ENCODE measurements around the gene TMEM203. TPM values are rescaled to one million over a fixed set of nuclear protein-coding genes. Genes with fewer than 3 reads are reported as not detected.
A peak's percentile ranks its signal among the peaks of the same experiment; 100 is the strongest.

TMEM203 gene
- total RNA-seq, 1 donor from 2014 or later: 24.3 TPM

- intact Hi-C loops (cut with DNase I): no loop called here
- TF ChIP-seq CTCF (IDR thresholded peaks at IDR 0.05): no peak
- Histone ChIP-seq H3K4me3 (no peak overlapping the region), H3K4me1 (peaks cover 16 to 19% of the 10 kb centered on the region in 2 donors), H3K27ac (no peak overlapping the region), H3K9me3 (no peaks in the 10 kb centered on the region), H3K36me3 (peaks cover 18 to 19% of the 10 kb centered on the region in 2 donors), H3K27me3 (no peaks in the 10 kb centered on the region)
- no peak for DNase-seq (ENCODE audit: low spot score in 2 of 2)
These were observed 13.0 kb downstream of the TMEM203 start for GRCh38 chr9:137192448-137192780.

DNA sequence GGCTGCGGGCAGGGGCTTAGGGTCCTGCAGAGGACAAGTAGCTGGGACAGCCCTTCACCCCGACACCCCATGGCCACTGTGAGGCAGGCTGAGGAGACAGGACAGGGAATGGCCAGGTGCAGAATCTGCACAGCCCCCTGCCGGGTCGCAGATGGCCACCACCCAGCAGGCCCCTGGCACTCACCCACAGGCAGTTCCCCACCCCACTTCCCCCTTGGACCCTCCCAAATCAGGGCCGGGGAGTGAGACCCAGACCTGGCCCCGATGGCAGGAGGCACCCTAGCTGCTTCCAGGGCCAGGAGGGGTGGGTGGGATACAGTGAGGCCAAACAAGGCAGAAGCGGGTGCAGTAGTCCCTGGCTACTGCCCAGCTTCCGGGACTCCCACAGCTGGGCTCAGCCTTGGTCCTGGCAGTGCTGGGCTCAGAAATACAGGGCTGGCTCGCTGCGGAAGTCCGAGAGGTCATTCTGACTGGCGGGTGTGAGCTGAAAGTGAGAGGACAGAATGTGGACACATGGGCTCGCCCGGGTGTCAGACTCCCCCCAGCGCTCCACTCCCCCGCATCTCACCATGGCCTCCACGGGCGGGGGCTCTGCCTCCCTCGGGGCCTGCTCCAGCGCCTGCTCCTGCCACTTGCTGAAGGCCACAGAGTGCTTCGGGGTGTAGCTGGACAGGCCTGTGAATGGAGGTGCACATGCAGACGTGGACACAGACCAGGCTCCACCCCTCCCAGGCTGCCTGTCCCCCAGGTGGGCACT lies 13.6 kb downstream of the TMEM203 start:
- no peak for TF ChIP-seq CTCF (IDR thresholded peaks at IDR 0.05)
- Histone ChIP-seq H3K4me3 (no peak overlapping the region), H3K36me3 (peaks cover 18 to 19% of the 10 kb centered on the region in 2 donors), H3K27me3 (no peaks in the 10 kb centered on the region), H3K27ac (no peak overlapping the region), H3K9me3 (no peaks in the 10 kb centered on the region), H3K4me1 (peaks cover 21 to 24% of the 10 kb centered on the region in 2 donors)
- intact Hi-C loops (cut with DNase I): no loop called here
- DNase-seq (ENCODE audit: low spot score in 2 of 2): no peak

GRCh38 chr9:137191245-137191644 lies 14.2 kb downstream of the TMEM203 start:
- H3K9me3 ChIP-seq: no peaks in the 10 kb centered on the region
- no peak for DNase-seq (ENCODE audit: low spot score in 2 of 2)
- intact Hi-C loops (cut with DNase I): no loop called here
- H3K27ac ChIP-seq: no peak overlapping the region
- no peak for TF ChIP-seq CTCF (IDR thresholded peaks at IDR 0.05)
- H3K4me1 ChIP-seq: peaks cover 23 to 31% of the 10 kb centered on the region in 2 donors
- no peaks in the 10 kb centered on the region for H3K27me3 ChIP-seq
- H3K4me3 ChIP-seq: no peak overlapping the region
- peaks cover 19 to 22% of the 10 kb centered on the region in 2 donors for H3K36me3 ChIP-seq

GRCh38 chr9:137190315-137190856 lies 15.1 kb downstream of the TMEM203 start:
- Histone ChIP-seq H3K27ac (peak overlapping the region in 1 of 2 donors; percentile 86), H3K4me3 (peak overlapping the region in 1 of 2 donors; percentile 91), H3K4me1 (peaks cover 23 to 38% of the 10 kb centered on the region in 2 donors), H3K27me3 (no peaks in the 10 kb centered on the region), H3K9me3 (no peaks in the 10 kb centered on the region), H3K36me3 (peaks cover 19 to 30% of the 10 kb centered on the region in 2 donors)
- intact Hi-C loops (cut with DNase I): no loop called here
- DNase-seq (ENCODE audit: low spot score in 2 of 2): no peak
- no peak for TF ChIP-seq CTCF (IDR thresholded peaks at IDR 0.05)

DNA sequence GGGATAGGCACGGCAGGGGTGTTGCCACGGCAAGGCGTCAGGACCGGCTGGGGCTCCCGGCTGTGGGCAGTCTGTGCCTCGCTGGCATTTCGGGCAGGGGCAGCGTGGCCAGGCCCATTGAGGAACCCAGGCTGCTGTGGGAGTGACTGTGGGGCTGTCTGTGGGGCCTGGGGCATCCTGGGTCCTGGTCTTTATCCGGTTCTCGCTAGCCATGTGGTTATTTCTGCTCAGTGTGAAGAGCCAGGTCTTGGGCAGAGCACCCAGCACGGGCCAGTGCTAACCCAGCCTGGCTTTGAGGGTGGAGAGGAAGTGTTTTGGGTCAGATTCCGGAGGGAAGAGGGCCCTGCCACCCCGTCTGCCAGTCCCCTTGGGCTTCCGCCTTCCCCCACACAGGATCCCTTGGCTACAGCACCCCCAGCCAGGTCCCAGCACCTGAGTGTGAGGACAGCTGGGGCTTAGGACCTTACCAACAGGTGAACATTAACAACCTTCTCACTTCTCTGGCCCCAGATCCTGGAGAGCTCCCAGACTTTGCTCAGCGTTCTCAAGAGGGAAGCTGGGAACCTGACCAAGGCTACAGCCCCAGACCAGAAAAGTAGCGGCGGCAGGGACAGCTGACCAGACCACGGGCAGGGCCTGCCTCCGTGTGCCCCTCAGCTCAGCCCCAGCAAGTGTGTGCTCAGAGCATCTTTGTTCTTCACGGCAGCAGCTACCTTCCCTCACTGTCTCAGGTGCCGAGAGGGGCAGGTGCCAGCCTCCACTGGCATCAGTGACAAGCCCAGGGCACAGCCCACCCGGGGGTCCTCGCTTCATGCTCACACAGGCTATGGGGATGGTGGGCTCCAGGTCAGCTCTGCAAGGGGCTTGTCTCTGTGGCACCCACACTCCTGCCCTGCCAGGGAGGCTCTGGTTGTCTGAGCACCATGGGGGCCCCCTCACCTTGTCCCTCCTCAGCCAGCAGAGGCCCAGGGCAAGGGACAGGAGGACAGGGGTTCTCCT lies 15.9 kb downstream of the TMEM203 start:
- intact Hi-C loops (cut with DNase I): no loop called here
- TF ChIP-seq CTCF (IDR thresholded peaks at IDR 0.05): no peak
- peak overlapping the region; percentile 85 to 91 for H3K4me3 ChIP-seq
- no peaks in the 10 kb centered on the region for H3K27me3 ChIP-seq
- peaks cover 22 to 38% of the 10 kb centered on the region in 2 donors for H3K36me3 ChIP-seq
- H3K27ac ChIP-seq: peak overlapping the region; percentile 86 to 89
- H3K9me3 ChIP-seq: no peaks in the 10 kb centered on the region
- DNase-seq (ENCODE audit: low spot score in 2 of 2): no peak
- peaks cover 23 to 38% of the 10 kb centered on the region in 2 donors for H3K4me1 ChIP-seq

Measured in ascending aorta (tissue), 2 donors.